Gastrocnemius medialis (tissue), 4 donors: ENCODE measurements around the gene EP400. TPM values are rescaled to one million over a fixed set of nuclear protein-coding genes. Genes with fewer than 3 reads are reported as not detected.

Experiments used
- ATAC-seq, 2 donors: fragments of 150-250 bp; one replicate each; pipeline ENCODE4 v1.9.1; 2016
- DNase-seq, 2 donors: peaks; one replicate each; pipeline ENCODE4 v3.0.0-alpha.2; 2019
- H3K27ac ChIP-seq, 4 donors: fragments of 200-600 bp; sonication (generic); 1 replicate in 1 of 4; 2 replicates in 3 of 4; pipeline ENCODE4 v1.5.1; 2016 to 2018; ENCODE audit warnings: mild to moderate bottlenecking in 2 of 4, moderate library complexity in 1 of 4
- H3K27me3 ChIP-seq, 3 donors: fragments of 200-600 bp; sonication (generic) in 2 of 3; 1 replicate in 1 of 3; 2 replicates in 2 of 3; pipeline versions ENCODE4 v1.5.1 to v1.6.0; 2016 to 2019; ENCODE audit warnings: mild to moderate bottlenecking in 1 of 3, moderate library complexity in 1 of 3
- H3K36me3 ChIP-seq, 2 donors: fragments of 200-600 bp; sonication (generic) in 1 of 2; one replicate each; pipeline ENCODE4 v1.5.1; 2017 to 2018
- H3K4me1 ChIP-seq, 2 donors: fragments of 200-600 bp; sonication (generic) in 1 of 2; one replicate each; pipeline ENCODE4 v1.5.1; 2016 to 2017; ENCODE audit warnings: mild to moderate bottlenecking in 2 of 2
- H3K4me3 ChIP-seq, 4 donors: fragments of 200-600 bp; sonication (generic) in 3 of 4; 1 replicate in 1 of 4; 2 replicates in 3 of 4; pipeline ENCODE4 v1.5.1; 2016 to 2019; ENCODE audit warnings: mild to moderate bottlenecking in 2 of 4
- H3K9me3 ChIP-seq, 3 donors: fragments of 200-600 bp; sonication (generic) in 2 of 3; 1 replicate in 1 of 3; 2 replicates in 2 of 3; pipeline ENCODE4 v1.5.1; 2016 to 2019
- CTCF ChIP-seq, 5 experiments: fragments of 450-650 bp in 3 of 5; fragments of 200-600 bp in 2 of 5; sonication (generic) in 2 of 5; IDR thresholded peaks in 4 of 5; conservative IDR thresholded peaks in 1 of 5; 1 replicate in 4 of 5; 2 replicates in 1 of 5; pipeline ENCODE4 v1.5.1; 2016 to 2019; ENCODE audit warnings: antibody characterized with exemption in 5 of 5, mild to moderate bottlenecking in 3 of 5, moderate library complexity in 3 of 5
- POLR2A ChIP-seq, 2 donors: fragments of 450-650 bp; IDR thresholded peaks; one replicate each; pipeline ENCODE4 v1.6.1; 2017; ENCODE audit warnings: antibody characterized with exemption in 2 of 2, mild to moderate bottlenecking in 2 of 2, moderate library complexity in 2 of 2
- in situ Hi-C, 4 donors: fragments of 200-750 bp; cut with MboI; loops; one replicate each; pipeline versions ENCODE4 v1.15.0 to v1.8.0; 2017; ENCODE audit warnings: low sequenced_read_pairs in 4 of 4
- intact Hi-C: fragments of 100-400 bp; cut with DNase I; formaldehyde crosslinking; loops from one replicate; pipeline ENCODE4 v1.15.1; 2023; ENCODE audit warnings: low total_unique reads
- total RNA-seq, 4 donors: library from RNA; depleted of rRNA; stranded (reverse); fragments of >200 nt; gene quantifications; one replicate each; pipeline versions ENCODE4 v1.1.0 to v1.2.3, GENCODE V29; 2016

The EP400 gene
- total RNA-seq, 4 donors from 2014 or later, result 11.9 to 17.4 (median 15.0) TPM

- DNase-seq, result no peak
- Histone ChIP-seq H3K36me3 (peaks cover 0 to 45% of the 10 kb centered on the region in 2 donors), H3K27ac (no peak overlapping the region), H3K4me1 (no peaks in the 10 kb centered on the region), H3K9me3 (no peaks in the 10 kb centered on the region), H3K4me3 (no peak overlapping the region), H3K27me3 (no peaks in the 10 kb centered on the region)
- in situ Hi-C loops (loop anchor here in 1 of 4 donors (10.0 kb wide), 1 partner anchor 47 kb away; the partner anchor contains the start of gene ULK1), intact Hi-C loops (no loop called here)
- no peak for ATAC-seq
- no peak for TF ChIP-seq POLR2A (IDR thresholded peaks at IDR 0.05)
- TF ChIP-seq CTCF (IDR thresholded peaks at IDR 0.05 in 4 of 5, conservative IDR thresholded peaks at IDR 0.05 in 1 of 5), result no peak
Measured at GRCh38 chr12:131941987-131942341, 7.8 kb upstream of the EP400 start.

- ATAC-seq, result no peak
- H3K27ac ChIP-seq, result no peak overlapping the region
- in situ Hi-C loops (loop anchor here in 1 of 4 donors (10.0 kb wide), 1 partner anchor 48 kb away; the partner anchor contains the start of gene ULK1), intact Hi-C loops (no loop called here)
- peaks cover 0 to 45% of the 10 kb centered on the region in 2 donors for H3K36me3 ChIP-seq
- H3K27me3 ChIP-seq, result no peaks in the 10 kb centered on the region
- no peak overlapping the region for H3K4me3 ChIP-seq
- TF ChIP-seq POLR2A (IDR thresholded peaks at IDR 0.05), result no peak
- TF ChIP-seq CTCF (IDR thresholded peaks at IDR 0.05 in 4 of 5, conservative IDR thresholded peaks at IDR 0.05 in 1 of 5), result no peak
- DNase-seq, result no peak
- H3K4me1 ChIP-seq, result no peaks in the 10 kb centered on the region
- H3K9me3 ChIP-seq, result no peaks in the 10 kb centered on the region
Measured at GRCh38 chr12:131942671-131943070, 7.1 kb upstream of the EP400 start.

GRCh38 chr12:131943389-131943788, 6.4 kb upstream of the EP400 start:
- no peak for DNase-seq
- no peak for ATAC-seq
- TF ChIP-seq POLR2A (IDR thresholded peaks at IDR 0.05) (no peak), CTCF (IDR thresholded peaks at IDR 0.05 in 4 of 5, conservative IDR thresholded peaks at IDR 0.05 in 1 of 5) (no peak)
- Histone ChIP-seq H3K4me1 (no peaks in the 10 kb centered on the region), H3K36me3 (peaks cover 0 to 45% of the 10 kb centered on the region in 2 donors), H3K9me3 (no peaks in the 10 kb centered on the region), H3K27me3 (no peaks in the 10 kb centered on the region), H3K4me3 (no peak overlapping the region), H3K27ac (no peak overlapping the region)
- in situ Hi-C loops (loop anchor here in 1 of 4 donors (10.0 kb wide), 1 partner anchor 49 kb away; the partner anchor contains the start of gene ULK1), intact Hi-C loops (no loop called here)

GRCh38 chr12:131943876-131944275, 5.9 kb upstream of the EP400 start:
- H3K4me3 ChIP-seq, result no peak overlapping the region
- TF ChIP-seq CTCF (IDR thresholded peaks at IDR 0.05 in 4 of 5, conservative IDR thresholded peaks at IDR 0.05 in 1 of 5) (no peak), POLR2A (IDR thresholded peaks at IDR 0.05) (no peak)
- peaks cover 0 to 45% of the 10 kb centered on the region in 2 donors for H3K36me3 ChIP-seq
- H3K27me3 ChIP-seq, result no peaks in the 10 kb centered on the region
- in situ Hi-C loops (loop anchor here in 1 of 4 donors (10.0 kb wide), 1 partner anchor 49 kb away; the partner anchor contains the start of gene ULK1), intact Hi-C loops (no loop called here)
- ATAC-seq (no peak), DNase-seq (no peak)
- H3K4me1 ChIP-seq, result no peaks in the 10 kb centered on the region
- H3K9me3 ChIP-seq, result no peaks in the 10 kb centered on the region
- H3K27ac ChIP-seq, result no peak overlapping the region
